IMR-90 (cell line): ENCODE data around the gene TPST1. TPM values are rescaled to one million over a fixed set of nuclear protein-coding genes. Genes with fewer than 3 reads are reported as not detected.

Experiments used
- ATAC-seq: fragments of 200-7000 bp; cut with Tn5 transposase; 2 replicates; pipeline ENCODE4 v1.9.1; 2020; ENCODE audit warnings: low read depth, mild to moderate bottlenecking, moderate library complexity
- BruUV-seq: library from RNA; stranded (reverse); fragments of 400-500 nt; replicated peaks from 2 replicates; lab custom pipeline; 2021; lab: Mats Ljungman, UMichigan
- CTCF ChIA-PET: fragments of 300-600 bp; formaldehyde crosslinking; extraction: SDS; loops from one replicate; lab custom pipeline; 2021; ENCODE audit warnings: antibody characterized with exemption; lab: Yijun Ruan, JAX
- POLR2A ChIA-PET: fragments of 300-600 bp; sonication (Branson Sonifier 250); formaldehyde crosslinking; loops from one replicate; lab custom pipeline; 2022; ENCODE audit warnings: antibody characterized with exemption; ENCODE audit not compliant: unreplicated experiment; lab: Charles Lee
- DNase-seq: peaks from one replicate; pipeline ENCODE4 v3.0.0; 2013
- H2AFZ ChIP-seq: replicated peaks from 2 replicates; pipeline ENCODE3; 2013; ENCODE audit warnings: low read length, mild to moderate bottlenecking; ENCODE audit not compliant: poor library complexity
- H2AK5ac ChIP-seq: 2 replicates; pipeline ENCODE4 v1.6.1; 2013; ENCODE audit warnings: low read depth, low read length, inconsistent platforms
- H2AK9ac ChIP-seq: replicated peaks from 2 replicates; pipeline ENCODE3; 2013; ENCODE audit warnings: mild to moderate bottlenecking, low read depth, low read length, moderate library complexity; ENCODE audit not compliant: poor library complexity
- H2BK120ac ChIP-seq: 2 replicates; pipeline ENCODE4 v1.6.1; 2013; ENCODE audit warnings: low read depth, low read length, inconsistent platforms
- H2BK15ac ChIP-seq: 3 replicates; pipeline ENCODE4 v1.6.1; 2013; ENCODE audit warnings: low read depth, low read length, inconsistent platforms
- H2BK20ac ChIP-seq: 2 replicates; pipeline ENCODE4 v1.6.1; 2013; ENCODE audit warnings: low read depth, mild to moderate bottlenecking, inconsistent platforms, low read length, moderate library complexity
- H2BK5ac ChIP-seq: 2 replicates; pipeline ENCODE4 v1.6.1; 2013; ENCODE audit warnings: mild to moderate bottlenecking, low read depth, low read length, inconsistent platforms; ENCODE audit not compliant: poor library complexity, severe bottlenecking
- H3K14ac ChIP-seq: replicated peaks from 2 replicates; pipeline ENCODE4 v1.6.1; 2013; ENCODE audit warnings: low read depth, low read length, inconsistent platforms
- H3K18ac ChIP-seq: 2 replicates; pipeline ENCODE4 v1.6.1; 2013; ENCODE audit warnings: low read depth, low read length, control low read depth
- H3K23ac ChIP-seq: 2 replicates; pipeline ENCODE4 v1.6.1; 2013; ENCODE audit warnings: low read depth, low read length, inconsistent platforms
- H3K27ac ChIP-seq: 2 replicates; pipeline ENCODE4 v1.5.1; 2013; ENCODE audit warnings: mild to moderate bottlenecking, control low read depth, low read length; ENCODE audit not compliant: insufficient read depth
- H3K27me3 ChIP-seq: 2 replicates; pipeline ENCODE4 v1.6.1; 2013; ENCODE audit warnings: low read length; ENCODE audit not compliant: control insufficient read depth, insufficient read depth
- H3K36me3 ChIP-seq: 2 replicates; pipeline ENCODE4 v1.6.1; 2013; ENCODE audit warnings: low read length, mixed read lengths; ENCODE audit not compliant: control insufficient read depth, insufficient read depth
- H3K4ac ChIP-seq: 2 replicates; pipeline ENCODE4 v1.6.1; 2013; ENCODE audit warnings: low read depth, low read length, inconsistent platforms
- H3K4me1 ChIP-seq: 2 replicates; pipeline ENCODE4 v1.6.1; 2013; ENCODE audit warnings: low read length, mixed read lengths; ENCODE audit not compliant: control insufficient read depth, insufficient read depth
- H3K4me2 ChIP-seq: 2 replicates; pipeline ENCODE4 v1.6.1; 2013; ENCODE audit warnings: low read depth, mild to moderate bottlenecking, control low read depth, low read length, moderate library complexity
- H3K4me3 ChIP-seq: 2 replicates; pipeline ENCODE4 v1.5.1; 2013; ENCODE audit warnings: low read depth, mild to moderate bottlenecking, control low read depth, low read length, moderate library complexity; ENCODE audit not compliant: insufficient read depth
- H3K56ac ChIP-seq: 2 replicates; pipeline ENCODE4 v1.6.1; 2013; ENCODE audit warnings: low read length, inconsistent platforms; ENCODE audit not compliant: insufficient read depth; ENCODE audit errors: extremely low read depth
- H3K79me1 ChIP-seq, 2 experiments: 2 replicates each; pipeline ENCODE4 v1.6.1; 2013; ENCODE audit warnings: low read length in 2 of 2, inconsistent platforms in 1 of 2, low read depth in 1 of 2
- H3K9ac ChIP-seq: 2 replicates; pipeline ENCODE4 v1.6.1; 2013; ENCODE audit warnings: low read depth, low read length, control low read depth
- H3K9me1 ChIP-seq: 2 replicates; pipeline ENCODE4 v1.6.1; 2013; ENCODE audit warnings: low read length, inconsistent platforms; ENCODE audit not compliant: insufficient read depth
- H3K9me3 ChIP-seq: 2 replicates; pipeline ENCODE4 v1.6.1; 2013; ENCODE audit warnings: low read length; ENCODE audit not compliant: control insufficient read depth, insufficient read depth
- H4K20me1 ChIP-seq: 2 replicates; pipeline ENCODE4 v1.6.1; 2013; ENCODE audit warnings: low read length, inconsistent platforms; ENCODE audit not compliant: insufficient read depth
- H4K5ac ChIP-seq: 2 replicates; pipeline ENCODE4 v1.6.1; 2013; ENCODE audit warnings: mild to moderate bottlenecking, low read depth, low read length, control low read depth
- H4K8ac ChIP-seq, 2 experiments: 2 replicates each; pipeline ENCODE4 v1.6.1; 2013; ENCODE audit warnings: low read depth in 2 of 2, low read length in 2 of 2, control low read depth in 1 of 2, inconsistent platforms in 1 of 2
- H4K91ac ChIP-seq: 2 replicates; pipeline ENCODE4 v1.6.1; 2013; ENCODE audit warnings: low read depth, low read length, inconsistent platforms; ENCODE audit not compliant: insufficient read depth
- BHLHE40 ChIP-seq: fragments of 150-350 bp; IDR thresholded peaks from 2 replicates; pipeline ENCODE4 v1.6.1; 2016; ENCODE audit warnings: mild to moderate bottlenecking, low read depth, low read length
- CHD1 ChIP-seq: IDR thresholded peaks from 2 replicates; pipeline ENCODE4 v1.6.1; 2012; ENCODE audit warnings: low read depth, low read length, improper control_type of control experiment
- CTCF ChIP-seq: conservative IDR thresholded peaks from 2 replicates; pipeline ENCODE4 v1.5.1; 2012; ENCODE audit warnings: mild to moderate bottlenecking, low read depth, low read length, improper control_type of control experiment
- ELK1 ChIP-seq: fragments of 150-350 bp; IDR thresholded peaks from 2 replicates; pipeline ENCODE4 v1.6.1; 2016; ENCODE audit warnings: low read depth, mild to moderate bottlenecking, low read length, moderate library complexity, borderline replicate concordance
- FOS ChIP-seq: fragments of 150-350 bp; IDR thresholded peaks from 2 replicates; pipeline ENCODE4 v1.6.1; 2016; ENCODE audit warnings: low read depth, low read length
- NFE2L2 ChIP-seq: fragments of 150-350 bp; IDR thresholded peaks from 2 replicates; pipeline ENCODE4 v1.6.1; 2016; ENCODE audit warnings: low read depth, mild to moderate bottlenecking, low read length
- POLR2A ChIP-seq: IDR thresholded peaks from 2 replicates; pipeline ENCODE4 v1.6.1; 2012; ENCODE audit warnings: mild to moderate bottlenecking, low read depth, low read length
- RAD21 ChIP-seq: IDR thresholded peaks from 2 replicates; pipeline ENCODE4 v1.6.1; 2012; ENCODE audit warnings: low read length, improper control_type of control experiment
- RCOR1 ChIP-seq: IDR thresholded peaks from 2 replicates; pipeline ENCODE4 v1.6.1; 2012; ENCODE audit warnings: mild to moderate bottlenecking, low read length, improper control_type of control experiment; ENCODE audit not compliant: insufficient replicate concordance
- SMC3 ChIP-seq: fragments of 150-350 bp; IDR thresholded peaks from 2 replicates; pipeline ENCODE4 v1.6.1; 2016; ENCODE audit warnings: low read depth, mild to moderate bottlenecking, antibody characterized with exemption, low read length, moderate library complexity
- USF2 ChIP-seq: fragments of 150-350 bp; IDR thresholded peaks from 2 replicates; pipeline ENCODE4 v1.6.1; 2017; ENCODE audit warnings: mild to moderate bottlenecking, antibody characterized with exemption, low read length, low read depth
- WGBS, 2 experiments: methylation state at CpG; one replicate each; pipeline versions ENCODE4 v1.1.5 to v1.1.7; 2013; ENCODE audit warnings: missing lambda C conversion rate in 2 of 2; ENCODE audit not compliant: insufficient read length in 1 of 2; ENCODE audit errors: extremely low coverage in 2 of 2; 5-methylcytosine and 5-hydroxymethylcytosine counted together
- dilution Hi-C: fragments of 300-500 bp; cut with HindIII; formaldehyde crosslinking; loops from one replicate; pipeline ENCODE4 v1.14.3; 2018; ENCODE audit warnings: low sequenced_read_pairs; ENCODE audit not compliant: unreplicated experiment
- in situ Hi-C: fragments of 300-500 bp; cut with MboI; formaldehyde crosslinking; loops from 3 replicates; pipeline ENCODE4 v1.14.3; 2019; ENCODE audit warnings: low sequenced_read_pairs, inconsistent platforms, mixed read lengths
- intact Hi-C: fragments of 100-400 bp; cut with micrococcal nuclease; formaldehyde crosslinking; loops from 2 replicates; pipeline ENCODE4 v1.10.0; 2022
- polyA plus RNA-seq, 3 experiments: library from polyadenylated mRNA; depleted of rRNA; stranded (reverse); fragments of >200 nt; gene quantifications; 2 replicates each; pipeline ENCODE4 v1.2.3, GENCODE V29; 2012; ENCODE audit warnings: low replicate concordance in 1 of 3
- total RNA-seq: library from RNA; depleted of rRNA; stranded (reverse); fragments of >200 nt; gene quantifications from 2 replicates; pipeline ENCODE4 v1.2.3, GENCODE V29; 2012

The TPST1 gene
- total and polyA plus RNA-seq, 2 of the 4 experiments (the other 2 are of a cell fraction): 37.7 to 58.6 TPM

GRCh38 chr7:66263936-66264335 lies 58.8 kb downstream of the TPST1 start:
- Histone ChIP-seq H3K18ac (no peak overlapping the region), H4K20me1 (peaks cover 8% of the 10 kb centered on the region; the same call in 1 of the 2 replicates), H2AFZ (no peak overlapping the region), H2BK120ac (no peak overlapping the region), H3K9me3 (peaks cover 17% of the 10 kb centered on the region), H3K23ac (no peak overlapping the region), H4K91ac (no peak overlapping the region), H3K27ac (no peak overlapping the region), H4K5ac (no peak overlapping the region), H3K4me1 (peaks cover 4% of the 10 kb centered on the region; the same call in 1 of the 2 replicates), H2BK20ac (no peak overlapping the region), H3K56ac (no peak overlapping the region), H3K79me1 (peaks cover 8 to 34% of the 10 kb centered on the region in 2 experiments; a peak in 3 of 4 replicates), H3K4ac (no peak overlapping the region), H2BK5ac (no peak overlapping the region), H3K4me3 (no peak overlapping the region), H3K36me3 (peaks cover 7% of the 10 kb centered on the region; the same call in 1 of the 2 replicates), H3K9ac (no peak overlapping the region), H3K14ac (no peak overlapping the region), H2BK15ac (no peak overlapping the region), H3K9me1 (peaks cover 3% of the 10 kb centered on the region; the same call in 1 of the 2 replicates), H2AK5ac (no peak overlapping the region), H4K8ac (no peak overlapping the region), H3K4me2 (no peak overlapping the region), H3K27me3 (no peaks in the 10 kb centered on the region), H2AK9ac (no peak overlapping the region)
- no CpG with 5 or more reads among the region's 1 CpG for WGBS, 2 experiments
- TF ChIP-seq CHD1: no peak
- TF ChIP-seq USF2: no peak
- TF ChIP-seq SMC3: no peak
- no peak for TF ChIP-seq RCOR1
- TF ChIP-seq CTCF: no peak
- TF ChIP-seq ELK1: no peak
- no peak for TF ChIP-seq BHLHE40
- TF ChIP-seq POLR2A: no peak
- TF ChIP-seq FOS: no peak
- no peak for TF ChIP-seq RAD21
- TF ChIP-seq NFE2L2: no peak
- DNase-seq (no peak), ATAC-seq (no peak)
- dilution Hi-C loops: no loop called here
- intact Hi-C loops: no loop called here
- in situ Hi-C loops: no loop called here
- CTCF ChIA-PET: no interaction called here
- POLR2A ChIA-PET: no interaction called here
- no TSS peak for BruUV-seq
